ENCODE measurements around the gene HOXD11. TPM values are rescaled to one million over a fixed set of nuclear protein-coding genes. Genes with fewer than 3 reads are reported as not detected.

The HOXD11 gene
- total RNA-seq, 2 experiments from 2014 or later: not detected

GRCh38 chr2:176096243-176096985 is 10.7 kb upstream of the HOXD11 start:
- no peaks in the 10 kb centered on the region for H3K79me2 ChIP-seq (ENCODE audit: insufficient read depth, low read depth, low read length)
- intact Hi-C loops (cut with micrococcal nuclease; ENCODE audit: unreplicated experiment): no loop called here
- no peaks in the 10 kb centered on the region for H3K9me3 ChIP-seq (ENCODE audit: low read length)
- POLR2A ChIA-PET: interaction anchor here (0.7 to 1.5 kb wide), 2 partner anchors 95 to 408 kb away, joined by 3 to 4 read pairs; partner anchors contain the start of gene LNPK
- no TSS peak for BruUV-seq (replicated peaks)
- peaks cover 14% of the 10 kb centered on the region for H3K4me1 ChIP-seq (ENCODE audit: insufficient read depth, low read length, poor library complexity, severe bottlenecking)
- no peaks in the 10 kb centered on the region for H4K20me1 ChIP-seq (ENCODE audit: insufficient read depth, low read length)
- DNase-seq (ENCODE audit: low spot score): peak; percentile 5
- no peaks in the 10 kb centered on the region for H3K36me3 ChIP-seq (ENCODE audit: insufficient read depth, low read length)
- H3K4me3 ChIP-seq (ENCODE audit: low read depth, low read length, poor library complexity, severe bottlenecking): peak overlapping the region; percentile 63
- no peaks in the 10 kb centered on the region for H3K9me2 ChIP-seq (ENCODE audit: insufficient read depth, low read length)
- TF ChIP-seq EZH2phosphoT487 (IDR thresholded peaks at IDR 0.05; ENCODE audit: borderline replicate concordance, low read depth, low read length) (no peak), CTCF (conservative IDR thresholded peaks at IDR 0.05; ENCODE audit: low read length) (no peak)
- H3K4me2 ChIP-seq (ENCODE audit: low read length): peak overlapping the region; percentile 81
- H3K27ac ChIP-seq (ENCODE audit: low read depth, low read length, poor library complexity, severe bottlenecking): no peak overlapping the region
- H2AFZ ChIP-seq (ENCODE audit: low read length): peak overlapping the region; percentile 96
- CTCF ChIA-PET (ENCODE audit: unreplicated experiment): no interaction called here

GRCh38 chr2:176096986-176097819 is 9.9 kb upstream of the HOXD11 start:
- H3K36me3 ChIP-seq (ENCODE audit: insufficient read depth, low read length): no peaks in the 10 kb centered on the region
- no peaks in the 10 kb centered on the region for H3K9me2 ChIP-seq (ENCODE audit: insufficient read depth, low read length)
- H4K20me1 ChIP-seq (ENCODE audit: insufficient read depth, low read length): no peaks in the 10 kb centered on the region
- H3K9me3 ChIP-seq (ENCODE audit: low read length): no peaks in the 10 kb centered on the region
- no peak overlapping the region for H3K27ac ChIP-seq (ENCODE audit: low read depth, low read length, poor library complexity, severe bottlenecking)
- H3K4me3 ChIP-seq (ENCODE audit: low read depth, low read length, poor library complexity, severe bottlenecking): peak overlapping the region; percentile 63
- peaks cover 14% of the 10 kb centered on the region for H3K4me1 ChIP-seq (ENCODE audit: insufficient read depth, low read length, poor library complexity, severe bottlenecking)
- no TSS peak for BruUV-seq (replicated peaks)
- peak overlapping the region; percentile 96 for H2AFZ ChIP-seq (ENCODE audit: low read length)
- TF ChIP-seq CTCF (conservative IDR thresholded peaks at IDR 0.05; ENCODE audit: low read length) (peak; percentile 76), EZH2phosphoT487 (IDR thresholded peaks at IDR 0.05; ENCODE audit: borderline replicate concordance, low read depth, low read length) (no peak)
- no peaks in the 10 kb centered on the region for H3K79me2 ChIP-seq (ENCODE audit: insufficient read depth, low read depth, low read length)
- peak overlapping the region; percentile 81 for H3K4me2 ChIP-seq (ENCODE audit: low read length)
- POLR2A ChIA-PET: interaction anchor here (0.6 to 1.5 kb wide), 2 partner anchors 95 to 127 kb away, joined by 3 to 4 read pairs; partner anchors contain the start of gene LNPK
- CTCF ChIA-PET (ENCODE audit: unreplicated experiment): interaction anchor here (0.5 to 0.6 kb wide), 2 partner anchors 12 to 520 kb away, joined by 3 read pairs; no protein-coding TSS in a partner anchor
- intact Hi-C loops (cut with micrococcal nuclease; ENCODE audit: unreplicated experiment): loop anchor here (1.0 kb wide), 2 partner anchors 407 to 731 kb away; no protein-coding TSS in a partner anchor
- DNase-seq (ENCODE audit: low spot score): peak; percentile 77
